IPS-20b (cell line): Measurements from ENCODE around the gene MAP1LC3B.
"Not testable (repeated sequence)": the region's sequence is repeated elsewhere in the genome, so short reads cannot be mapped to it uniquely, and the experiment has no call there.

Experiments
- H3K27ac ChIP-seq: one replicate; pipeline ENCODE4 v1.5.1; 2013; ENCODE audit warnings: low read length
- H3K27me3 ChIP-seq: 2 replicates; pipeline ENCODE4 v1.6.1; 2013; ENCODE audit warnings: mild to moderate bottlenecking, low read length, inconsistent platforms; ENCODE audit not compliant: insufficient read depth
- H3K36me3 ChIP-seq: 2 replicates; pipeline ENCODE4 v1.6.1; 2013; ENCODE audit warnings: low read depth, mild to moderate bottlenecking, inconsistent platforms, low read length, moderate library complexity; ENCODE audit not compliant: insufficient read depth
- H3K4me1 ChIP-seq: 2 replicates; pipeline ENCODE4 v1.6.1; 2013; ENCODE audit warnings: mild to moderate bottlenecking, control low read depth, inconsistent platforms, low read length, moderate library complexity; ENCODE audit not compliant: insufficient read depth
- H3K4me3 ChIP-seq: 2 replicates; pipeline ENCODE4 v1.5.1; 2013; ENCODE audit warnings: mild to moderate bottlenecking, low read length, inconsistent platforms
- H3K9ac ChIP-seq: 2 replicates; pipeline ENCODE4 v1.6.1; 2013; ENCODE audit warnings: low read depth, mild to moderate bottlenecking, inconsistent platforms, low read length, moderate library complexity
- H3K9me3 ChIP-seq: 2 replicates; pipeline ENCODE4 v1.6.1; 2013; ENCODE audit warnings: mild to moderate bottlenecking, low read depth, low read length, inconsistent platforms; ENCODE audit not compliant: insufficient read depth

Gene MAP1LC3B

GRCh38 chr16:87387942-87388817 is 4.0 kb upstream of the MAP1LC3B start:
- Histone ChIP-seq H3K9ac (peak overlapping the region; percentile 69; the same call in 1 of the 2 replicates), H3K36me3 (no peaks in the 10 kb centered on the region), H3K4me3 (peak overlapping the region; percentile 42), H3K9me3 (no peaks in the 10 kb centered on the region), H3K27ac (peak overlapping the region; percentile 41), H3K4me1 (peaks cover 5% of the 10 kb centered on the region; the same call in 1 of the 2 replicates), H3K27me3 (peaks cover under 1% of the 10 kb centered on the region; the same call in 1 of the 2 replicates)

GRCh38 chr16:87388818-87389134 is 3.4 kb upstream of the MAP1LC3B start:
- Histone ChIP-seq H3K4me1 (peaks cover 5% of the 10 kb centered on the region), H3K4me3 (peak overlapping the region; percentile 39; the same call in 1 of the 2 replicates), H3K9ac (peak overlapping the region; percentile 12; the same call in 1 of the 2 replicates), H3K27ac (no peak overlapping the region), H3K27me3 (peaks cover 6% of the 10 kb centered on the region; the same call in 1 of the 2 replicates), H3K36me3 (no peaks in the 10 kb centered on the region), H3K9me3 (no peaks in the 10 kb centered on the region)

- H3K4me1 ChIP-seq = peaks cover 5% of the 10 kb centered on the region
- H3K36me3 ChIP-seq = no peaks in the 10 kb centered on the region
- H3K27me3 ChIP-seq = peaks cover 7% of the 10 kb centered on the region; the same call in 1 of the 2 replicates
- no peak overlapping the region for H3K4me3 ChIP-seq
- no peak overlapping the region for H3K27ac ChIP-seq
- no peaks in the 10 kb centered on the region for H3K9me3 ChIP-seq
- H3K9ac ChIP-seq = no peak overlapping the region
Observed at GRCh38 chr16:87389245-87389644, 2.9 kb upstream of the MAP1LC3B start.

DNA sequence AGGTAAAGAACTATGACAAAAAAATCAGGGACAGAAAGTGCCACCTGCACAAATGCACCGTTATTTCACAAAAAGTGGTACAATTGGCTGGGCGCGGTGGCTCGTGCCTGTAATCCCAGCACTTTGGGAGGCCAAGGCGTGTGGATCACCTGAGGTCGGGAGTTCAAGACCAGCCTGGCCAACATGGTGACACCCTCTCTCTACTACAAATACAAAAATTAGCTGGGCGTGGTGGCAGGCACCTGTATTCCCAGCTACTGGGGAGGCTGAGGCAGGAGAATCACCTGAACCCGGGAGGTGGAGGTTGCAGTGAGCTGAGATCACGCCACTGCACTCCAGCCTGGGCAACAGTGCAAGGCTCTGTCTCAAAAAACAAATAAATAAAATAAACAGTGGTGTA is 2.2 kb upstream of the MAP1LC3B start:
- not testable (repeated sequence) for H3K36me3 ChIP-seq, H3K4me3 ChIP-seq, H3K9ac ChIP-seq, H3K27me3 ChIP-seq, H3K9me3 ChIP-seq, H3K27ac ChIP-seq, H3K4me1 ChIP-seq

DNA sequence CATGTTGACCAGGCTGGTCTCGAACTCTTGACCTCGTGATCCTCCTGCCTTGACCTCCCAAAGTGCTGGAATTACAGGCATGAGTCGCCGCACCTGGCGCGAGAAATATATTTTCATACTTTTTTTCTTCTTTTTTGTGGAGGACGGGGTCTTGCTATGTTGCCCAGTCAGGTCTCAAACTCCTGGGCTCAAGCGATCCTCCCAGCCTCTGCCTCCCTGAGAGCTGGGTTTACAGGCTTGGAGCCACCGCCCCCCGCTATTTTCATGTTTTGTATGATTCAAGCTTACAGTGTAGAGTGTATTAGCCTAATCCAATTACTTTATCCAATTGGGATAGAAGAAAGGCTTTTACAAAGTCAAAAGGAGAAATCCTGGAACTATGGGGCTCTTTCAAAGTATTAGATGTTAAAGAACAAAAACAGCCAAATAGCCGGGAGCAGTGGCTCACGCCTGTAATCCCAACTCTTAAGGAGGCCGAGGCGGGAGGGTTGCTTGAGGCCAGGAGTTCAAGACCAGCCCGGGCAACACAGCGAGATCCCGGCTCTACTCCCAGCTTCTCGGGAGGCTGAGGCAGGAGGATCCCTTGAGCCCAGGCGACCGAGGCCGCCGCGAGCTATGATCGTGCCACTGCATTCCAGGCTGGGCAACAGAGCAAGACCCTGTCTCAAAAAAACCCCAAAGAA is 1.4 kb upstream of the MAP1LC3B start:
- H3K27ac ChIP-seq = no peak overlapping the region

GRCh38 chr16:87391324-87391949 is 699 bp upstream of the MAP1LC3B start:
- Histone ChIP-seq H3K4me1 (peaks cover 5% of the 10 kb centered on the region), H3K36me3 (peaks cover 5% of the 10 kb centered on the region; the same call in 1 of the 2 replicates), H3K27ac (peak overlapping the region; percentile 74), H3K27me3 (peaks cover 7% of the 10 kb centered on the region; the same call in 1 of the 2 replicates), H3K9ac (peak overlapping the region; percentile 70; the same call in 1 of the 2 replicates), H3K9me3 (no peaks in the 10 kb centered on the region), H3K4me3 (peak overlapping the region; percentile 80)

More for the DNA sequence above, 1.4 kb upstream of the MAP1LC3B start:
- peaks cover 7% of the 10 kb centered on the region; the same call in 1 of the 2 replicates for H3K27me3 ChIP-seq
- H3K9me3 ChIP-seq = no peaks in the 10 kb centered on the region
- H3K36me3 ChIP-seq = peaks cover 5% of the 10 kb centered on the region; the same call in 1 of the 2 replicates
- H3K9ac ChIP-seq = peak overlapping the region; percentile 70; the same call in 1 of the 2 replicates
- peaks cover 5% of the 10 kb centered on the region for H3K4me1 ChIP-seq
- peak overlapping the region; percentile 80; the same call in 1 of the 2 replicates for H3K4me3 ChIP-seq

- Histone ChIP-seq H3K27me3 (peaks cover 7% of the 10 kb centered on the region; the same call in 1 of the 2 replicates), H3K9ac (peak overlapping the region; percentile 81), H3K4me3 (peak overlapping the region; percentile 98), H3K4me1 (peaks cover under 1% of the 10 kb centered on the region), H3K36me3 (peaks cover 5% of the 10 kb centered on the region; the same call in 1 of the 2 replicates), H3K27ac (no peak overlapping the region), H3K9me3 (no peaks in the 10 kb centered on the region)
Observed at GRCh38 chr16:87392821-87393679, 914 bp downstream of the MAP1LC3B start.

GRCh38 chr16:87393680-87394055 is 1.5 kb downstream of the MAP1LC3B start:
- Histone ChIP-seq H3K36me3 (peaks cover 9% of the 10 kb centered on the region), H3K9ac (no peak overlapping the region; the same call in 1 of the 2 replicates), H3K9me3 (no peaks in the 10 kb centered on the region), H3K4me1 (no peaks in the 10 kb centered on the region; the same call in 1 of the 2 replicates), H3K27ac (no peak overlapping the region), H3K4me3 (peak overlapping the region; percentile 98), H3K27me3 (peaks cover 7% of the 10 kb centered on the region; the same call in 1 of the 2 replicates)

DNA sequence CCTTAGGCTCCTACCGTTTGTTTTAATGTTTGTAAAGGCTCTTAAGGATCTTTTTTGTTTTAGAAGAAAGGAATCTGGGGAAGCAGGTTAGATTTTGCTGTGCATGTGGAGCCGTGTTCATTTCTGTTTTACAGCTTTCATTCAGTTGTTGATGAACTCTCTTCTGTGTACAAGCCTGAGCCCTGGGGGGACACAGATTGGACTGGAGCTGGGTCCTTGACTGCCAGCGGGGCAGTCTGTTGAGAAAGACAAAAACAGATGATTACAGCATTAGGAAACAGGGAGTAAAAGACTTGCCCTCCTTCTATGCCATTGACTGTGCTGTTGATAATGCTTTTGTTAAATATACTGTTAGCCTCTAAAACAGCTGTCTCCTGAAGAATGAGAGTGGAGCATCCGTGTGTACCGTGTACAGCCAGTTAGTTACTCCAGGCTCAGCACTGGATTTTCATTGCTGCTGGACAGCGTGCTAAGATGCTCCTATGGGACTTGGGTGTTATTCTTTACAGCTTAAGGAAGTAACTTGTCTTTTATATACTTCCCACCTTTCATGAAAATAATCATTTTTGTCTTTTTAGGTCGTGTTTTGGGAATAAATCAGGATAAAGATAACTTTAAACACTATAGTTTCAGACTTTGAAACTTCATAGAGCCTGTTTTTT is 3.2 kb downstream of the MAP1LC3B start:
- Histone ChIP-seq H3K9ac (no peak overlapping the region), H3K4me1 (no peaks in the 10 kb centered on the region; the same call in 1 of the 2 replicates), H3K36me3 (peaks cover 18% of the 10 kb centered on the region), H3K27me3 (peaks cover 7% of the 10 kb centered on the region; the same call in 1 of the 2 replicates), H3K9me3 (no peaks in the 10 kb centered on the region), H3K27ac (no peak overlapping the region), H3K4me3 (no peak overlapping the region)

GRCh38 chr16:87404764-87405625 is 12.9 kb downstream of the MAP1LC3B start:
- H3K4me1 ChIP-seq = no peaks in the 10 kb centered on the region
- no peak overlapping the region for H3K27ac ChIP-seq
- H3K9me3 ChIP-seq = no peaks in the 10 kb centered on the region
- no peaks in the 10 kb centered on the region for H3K27me3 ChIP-seq
- H3K9ac ChIP-seq = no peak overlapping the region
- peaks cover 79% of the 10 kb centered on the region for H3K36me3 ChIP-seq
- H3K4me3 ChIP-seq = no peak overlapping the region
